Measurements from ENCODE around the gene AHDC1.
A peak's percentile ranks its signal among the peaks of the same experiment; 100 is the strongest.
"Not testable (repeated sequence)": the region's sequence is repeated elsewhere in the genome, so short reads cannot be mapped to it uniquely, and the experiment has no call there.

AHDC1 gene, protein sequence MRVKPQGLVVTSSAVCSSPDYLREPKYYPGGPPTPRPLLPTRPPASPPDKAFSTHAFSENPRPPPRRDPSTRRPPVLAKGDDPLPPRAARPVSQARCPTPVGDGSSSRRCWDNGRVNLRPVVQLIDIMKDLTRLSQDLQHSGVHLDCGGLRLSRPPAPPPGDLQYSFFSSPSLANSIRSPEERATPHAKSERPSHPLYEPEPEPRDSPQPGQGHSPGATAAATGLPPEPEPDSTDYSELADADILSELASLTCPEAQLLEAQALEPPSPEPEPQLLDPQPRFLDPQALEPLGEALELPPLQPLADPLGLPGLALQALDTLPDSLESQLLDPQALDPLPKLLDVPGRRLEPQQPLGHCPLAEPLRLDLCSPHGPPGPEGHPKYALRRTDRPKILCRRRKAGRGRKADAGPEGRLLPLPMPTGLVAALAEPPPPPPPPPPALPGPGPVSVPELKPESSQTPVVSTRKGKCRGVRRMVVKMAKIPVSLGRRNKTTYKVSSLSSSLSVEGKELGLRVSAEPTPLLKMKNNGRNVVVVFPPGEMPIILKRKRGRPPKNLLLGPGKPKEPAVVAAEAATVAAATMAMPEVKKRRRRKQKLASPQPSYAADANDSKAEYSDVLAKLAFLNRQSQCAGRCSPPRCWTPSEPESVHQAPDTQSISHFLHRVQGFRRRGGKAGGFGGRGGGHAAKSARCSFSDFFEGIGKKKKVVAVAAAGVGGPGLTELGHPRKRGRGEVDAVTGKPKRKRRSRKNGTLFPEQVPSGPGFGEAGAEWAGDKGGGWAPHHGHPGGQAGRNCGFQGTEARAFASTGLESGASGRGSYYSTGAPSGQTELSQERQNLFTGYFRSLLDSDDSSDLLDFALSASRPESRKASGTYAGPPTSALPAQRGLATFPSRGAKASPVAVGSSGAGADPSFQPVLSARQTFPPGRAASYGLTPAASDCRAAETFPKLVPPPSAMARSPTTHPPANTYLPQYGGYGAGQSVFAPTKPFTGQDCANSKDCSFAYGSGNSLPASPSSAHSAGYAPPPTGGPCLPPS (N-terminal part only)

GRCh38 chr1:27603681-27604578, at the start of gene AHDC1:
Gene AHDC1, minus strand, starts transcription at chr1:27604144. Its CDS starts 52,029 bp downstream, at chr1:27552115.
- peak; percentile 83 for DNase-seq

DNA sequence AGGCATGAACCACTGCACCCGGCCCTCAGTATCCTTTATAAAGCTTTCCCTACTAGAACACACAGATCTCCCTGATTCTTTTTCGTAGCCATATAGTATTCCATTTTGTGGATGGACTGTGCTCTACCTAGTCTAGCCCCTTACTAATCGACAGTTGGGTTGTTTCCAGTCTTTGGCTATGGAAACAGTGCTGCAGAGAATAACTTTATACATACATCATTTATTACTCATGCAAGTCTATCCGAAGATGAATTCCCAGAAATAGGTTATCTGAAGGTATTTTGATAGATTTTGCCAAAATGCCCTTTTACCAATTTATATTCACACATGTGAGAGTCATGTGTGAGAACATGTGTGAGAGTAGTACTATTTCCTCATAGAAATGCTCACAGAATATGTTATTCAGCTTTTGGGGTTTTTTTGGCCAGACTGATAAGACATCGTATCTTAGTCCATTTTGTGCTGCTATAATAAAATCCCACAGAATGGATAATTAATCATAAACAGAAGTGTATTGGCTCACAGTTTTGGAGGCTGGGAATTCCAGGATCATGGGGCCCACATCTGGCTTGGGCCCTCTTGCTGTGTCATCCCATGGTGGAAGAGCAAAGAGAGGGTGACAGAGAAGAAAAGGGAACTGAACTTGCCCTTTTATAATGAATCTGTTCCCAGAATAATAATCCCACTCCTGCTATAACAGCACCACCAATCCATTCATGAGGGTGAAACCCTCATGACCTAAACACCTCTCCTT, 48.3 kb upstream of the AHDC1 start:
- DNase-seq, result no peak

DNA sequence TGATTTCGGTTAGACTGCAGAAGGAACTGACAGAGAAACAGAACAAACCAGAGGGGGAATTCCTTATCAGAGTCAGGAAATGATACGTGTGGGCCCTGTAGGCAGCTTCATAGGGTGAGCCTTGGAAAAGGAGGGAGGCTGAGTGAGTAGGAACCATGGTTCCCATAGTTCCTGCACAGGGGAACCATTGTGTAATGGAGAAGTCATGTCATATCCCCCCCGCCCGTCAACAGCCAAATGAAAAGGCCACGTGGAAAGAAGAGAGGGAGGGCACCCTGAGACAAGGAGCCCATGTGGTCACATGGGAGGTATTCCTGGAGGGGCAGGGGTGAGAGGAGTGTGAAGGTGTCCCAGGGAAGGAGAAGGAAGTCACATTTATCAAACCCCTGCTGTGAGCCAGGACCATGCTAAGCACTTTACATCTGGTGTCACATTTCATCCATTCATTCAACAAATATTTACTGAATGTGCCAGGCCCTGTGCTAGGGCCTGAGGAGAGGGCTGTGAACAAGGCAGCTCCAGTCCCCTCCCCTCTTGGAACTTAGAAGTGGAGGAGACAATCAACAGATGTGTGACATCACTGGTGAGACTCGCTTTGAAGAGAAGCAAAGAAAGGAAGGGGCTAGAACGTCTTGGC, 46.7 kb upstream of the AHDC1 start:
- no peak for DNase-seq

GRCh38 chr1:27650171-27650538, 46.2 kb upstream of the AHDC1 start:
- DNase-seq, result no peak

GRCh38 chr1:27649306-27649635, 45.3 kb upstream of the AHDC1 start:
- DNase-seq, result no peak

GRCh38 chr1:27648602-27649305, 44.8 kb upstream of the AHDC1 start:
- DNase-seq, result no peak

DNA sequence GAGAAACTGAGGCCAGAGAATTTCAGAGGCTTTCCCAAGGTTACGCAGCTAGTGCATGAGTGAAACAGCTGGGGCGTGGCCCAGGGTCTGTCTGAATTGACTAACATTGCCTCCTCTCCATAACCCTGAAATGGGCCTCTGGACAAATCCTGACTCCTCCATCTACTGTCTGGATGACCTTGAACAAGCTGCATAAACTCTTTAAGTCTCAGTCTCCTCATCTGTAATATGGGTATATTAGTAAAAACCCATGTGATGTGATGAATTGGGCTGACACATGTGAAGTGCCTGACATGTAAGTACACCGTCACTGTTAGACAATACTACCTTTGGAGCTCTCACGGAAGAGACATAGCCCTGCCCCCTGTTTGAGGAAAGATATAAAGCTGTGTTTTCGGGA, 43.4 kb upstream of the AHDC1 start:
- no peak for DNase-seq

DNA sequence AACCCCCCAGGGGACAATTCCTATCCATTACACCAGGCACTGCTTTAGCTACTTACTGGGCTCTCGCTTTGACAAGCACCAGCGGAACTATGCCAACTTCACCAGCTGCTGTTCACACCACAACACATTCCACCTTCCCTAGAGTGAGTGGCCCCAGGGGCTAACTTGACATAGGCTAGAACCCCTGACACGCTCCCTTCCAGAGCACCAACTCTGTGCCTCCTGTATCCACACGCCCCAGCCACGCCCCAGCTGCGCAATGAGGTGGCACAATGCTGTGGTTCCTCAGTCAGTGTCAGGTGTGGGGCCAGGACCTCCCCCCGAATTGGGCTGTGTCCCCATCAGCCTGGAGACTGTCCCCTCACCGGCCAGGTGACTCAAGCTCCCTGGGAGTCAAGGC, 42.7 kb upstream of the AHDC1 start:
- DNase-seq, result no peak

GRCh38 chr1:27645071-27645415, 41.1 kb upstream of the AHDC1 start:
- no peak for DNase-seq

DNA sequence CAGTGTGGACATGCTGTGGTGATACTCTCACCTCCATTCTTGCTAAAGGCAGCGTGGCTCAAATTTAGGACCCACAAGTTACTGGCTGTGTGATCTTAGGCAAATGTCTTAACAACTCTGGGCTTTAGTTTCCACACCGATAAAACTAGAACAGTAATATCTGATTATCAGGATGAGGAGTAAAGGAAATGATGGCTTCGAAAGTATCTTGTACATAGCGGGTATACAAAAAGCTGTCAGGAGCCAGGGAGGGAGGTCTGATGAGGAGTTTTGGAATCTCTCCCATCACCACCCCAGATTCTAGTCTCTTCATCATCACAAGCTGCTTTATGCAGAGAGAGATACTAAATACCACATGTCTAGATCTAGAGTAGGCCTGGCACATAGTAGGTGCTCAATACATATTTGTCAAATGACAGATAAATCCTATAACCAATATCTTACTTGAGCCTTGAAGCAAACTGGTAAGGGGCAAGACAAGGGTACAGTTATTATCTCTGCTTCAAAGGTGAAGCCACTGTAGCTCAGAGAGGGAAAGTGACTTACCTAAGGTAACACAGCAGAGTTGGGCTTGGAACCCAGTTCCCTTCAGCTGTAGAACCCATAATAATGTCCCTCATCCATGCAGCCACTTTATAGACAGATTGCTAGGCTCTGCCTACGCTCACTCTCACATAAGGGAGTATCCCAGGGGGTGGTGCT, 40.6 kb upstream of the AHDC1 start:
- no peak for DNase-seq

GRCh38 chr1:27643600-27644368, 39.8 kb upstream of the AHDC1 start:
- DNase-seq, result peak; percentile 66

DNA sequence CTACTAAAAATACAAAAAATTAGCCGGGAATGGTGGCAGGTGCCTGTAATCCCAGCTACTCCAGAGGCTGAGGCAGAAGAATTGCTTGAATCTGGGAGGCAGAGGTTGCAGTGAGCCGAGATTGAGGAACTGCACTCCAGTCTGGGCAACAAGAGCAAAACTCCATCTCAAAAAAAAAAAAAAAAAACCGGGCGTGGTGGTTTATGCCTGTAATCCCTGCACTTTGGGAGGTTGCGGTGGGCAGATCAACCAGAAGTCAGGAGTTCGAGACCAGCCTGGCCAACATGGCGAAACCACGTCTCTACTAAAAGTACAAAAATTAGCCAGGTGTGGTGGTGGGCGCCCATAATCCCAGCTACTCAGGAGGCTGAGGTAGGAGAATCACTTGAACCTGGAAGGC, 36.6 kb upstream of the AHDC1 start:
- DNase-seq, result not testable (repeated sequence)

DNA sequence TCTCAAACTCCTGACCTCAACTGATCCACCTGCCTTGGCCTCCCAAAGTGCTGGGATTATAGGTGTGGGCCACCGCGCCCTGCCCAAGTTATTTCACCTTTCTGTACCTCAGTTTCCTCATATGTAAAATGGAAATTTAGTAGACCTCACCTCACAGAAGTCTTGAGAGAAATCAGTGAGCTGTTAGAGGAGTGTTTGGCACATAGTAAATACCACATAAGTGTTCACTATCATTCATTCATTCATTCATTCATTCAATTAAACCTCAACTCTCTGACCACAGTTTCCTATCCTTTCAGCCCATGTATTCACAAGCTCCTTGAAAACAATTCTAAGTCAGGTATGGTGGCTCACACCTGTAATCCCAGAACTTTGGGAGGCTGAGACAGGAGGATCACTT, 34.9 kb upstream of the AHDC1 start:
- DNase-seq, result no peak

DNA sequence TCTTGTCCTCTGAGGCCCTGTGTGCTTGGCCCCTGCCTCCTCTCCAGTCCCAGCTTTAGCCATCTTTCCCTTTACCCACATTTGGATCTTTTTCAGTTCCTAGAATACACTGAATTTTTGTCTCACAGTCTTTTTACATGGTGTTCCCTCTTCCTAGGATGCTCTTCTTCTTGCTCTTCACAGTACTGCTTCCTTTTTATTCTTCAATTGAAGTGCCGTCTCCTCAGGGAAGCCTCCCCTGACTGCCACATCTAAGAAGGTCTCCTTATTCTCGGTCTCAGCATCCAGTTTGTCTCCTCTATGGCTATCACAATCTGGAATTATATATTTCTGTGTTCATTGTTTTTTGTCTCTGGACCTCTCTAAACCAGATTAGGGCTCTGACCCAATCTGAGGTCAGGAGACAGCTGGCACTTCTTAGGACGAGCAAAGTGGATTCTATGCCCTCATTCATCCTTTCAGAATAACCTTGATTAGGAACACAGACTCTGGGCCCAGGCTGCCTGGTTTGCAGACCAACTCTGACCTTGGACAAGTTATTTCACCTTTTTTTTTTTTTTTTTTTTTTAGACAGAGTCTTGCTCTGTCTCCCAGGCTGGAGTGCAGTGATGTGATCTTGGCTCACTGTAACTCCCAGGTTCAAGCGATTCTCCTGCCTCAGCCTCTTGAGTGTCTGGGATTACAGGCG, 34.2 kb upstream of the AHDC1 start:
- DNase-seq, result no peak

GRCh38 chr1:27635396-27636142, 31.6 kb upstream of the AHDC1 start:
- no peak for DNase-seq

- DNase-seq, result no peak
Measured at GRCh38 chr1:27634985-27635367, 31.0 kb upstream of the AHDC1 start, which contains the start of gene FGR. Gene FGR, minus strand, starts transcription at chr1:27635185. Its CDS starts 11,269 bp downstream, at chr1:27623916.

GRCh38 chr1:27634177-27634984, 30.4 kb upstream of the AHDC1 start:
- no peak for DNase-seq
